ENCODE measurements around the gene FXYD4.
A peak's percentile ranks its signal among the peaks of the same experiment; 100 is the strongest.

The FXYD4 gene

GRCh38 chr10:43409385-43410109 is 38.1 kb downstream of the FXYD4 start:
- peak overlapping the region; percentile 92 for H3K4me3 ChIP-seq (replicated peaks; ENCODE audit: low read depth, low read length)
- DNase-seq (ENCODE audit: extremely low read depth, insufficient read length): peak; percentile 53
- no peak for TF ChIP-seq CTCF (IDR thresholded peaks at IDR 0.05; ENCODE audit: insufficient read depth, low read length, poor library complexity, severe bottlenecking)
- H3K36me3 ChIP-seq (ENCODE audit: control insufficient read depth, insufficient read depth, low read length): no peaks in the 10 kb centered on the region; the same call in 1 of the 2 replicates
- no peaks in the 10 kb centered on the region for H3K27me3 ChIP-seq (replicated peaks; ENCODE audit: control insufficient read depth, insufficient read depth, low read length)

GRCh38 chr10:43410345-43410744 is 38.9 kb downstream of the FXYD4 start:
- no peaks in the 10 kb centered on the region for H3K27me3 ChIP-seq (replicated peaks; ENCODE audit: control insufficient read depth, insufficient read depth, low read length)
- no peaks in the 10 kb centered on the region; the same call in 1 of the 2 replicates for H3K36me3 ChIP-seq (ENCODE audit: control insufficient read depth, insufficient read depth, low read length)
- H3K4me3 ChIP-seq (replicated peaks; ENCODE audit: low read depth, low read length): peak overlapping the region; percentile 92
- TF ChIP-seq CTCF (IDR thresholded peaks at IDR 0.05; ENCODE audit: insufficient read depth, low read length, poor library complexity, severe bottlenecking): no peak
- no peak for DNase-seq (ENCODE audit: extremely low read depth, insufficient read length)

DNA sequence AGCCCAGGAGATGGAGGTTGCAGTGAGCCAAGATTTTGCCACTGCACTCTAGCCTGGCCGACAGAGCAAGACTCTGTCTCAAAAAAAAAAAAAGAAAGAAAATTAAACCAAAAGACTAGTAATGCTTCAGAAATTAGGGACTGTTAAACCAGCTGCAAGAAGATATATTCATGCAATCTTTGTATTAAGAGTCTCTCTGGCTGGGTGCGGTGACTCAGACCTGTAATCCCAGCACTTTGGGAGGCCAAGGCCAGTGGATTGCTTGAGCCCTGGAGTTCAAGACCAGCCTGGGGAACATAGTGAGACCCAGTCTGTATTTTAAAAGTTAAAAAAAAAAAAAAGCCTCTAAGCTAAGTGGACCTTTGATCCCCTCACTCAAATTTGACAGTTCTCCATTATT is 40.1 kb downstream of the FXYD4 start:
- Histone ChIP-seq H3K4me3 (replicated peaks; ENCODE audit: low read depth, low read length) (no peak overlapping the region), H3K36me3 (ENCODE audit: control insufficient read depth, insufficient read depth, low read length) (no peaks in the 10 kb centered on the region), H3K27me3 (replicated peaks; ENCODE audit: control insufficient read depth, insufficient read depth, low read length) (no peaks in the 10 kb centered on the region)
- DNase-seq (ENCODE audit: extremely low read depth, insufficient read length): no peak
- no peak for TF ChIP-seq CTCF (IDR thresholded peaks at IDR 0.05; ENCODE audit: insufficient read depth, low read length, poor library complexity, severe bottlenecking)

- Histone ChIP-seq H3K36me3 (ENCODE audit: control insufficient read depth, insufficient read depth, low read length) (no peaks in the 10 kb centered on the region), H3K27me3 (replicated peaks; ENCODE audit: control insufficient read depth, insufficient read depth, low read length) (no peaks in the 10 kb centered on the region), H3K4me3 (replicated peaks; ENCODE audit: low read depth, low read length) (no peak overlapping the region)
- no peak for TF ChIP-seq CTCF (IDR thresholded peaks at IDR 0.05; ENCODE audit: insufficient read depth, low read length, poor library complexity, severe bottlenecking)
- no peak for DNase-seq (ENCODE audit: extremely low read depth, insufficient read length)
Observed at GRCh38 chr10:43415544-43415943, 44.1 kb downstream of the FXYD4 start.

GRCh38 chr10:43417950-43418768 is 46.7 kb downstream of the FXYD4 start:
- Histone ChIP-seq H3K27me3 (replicated peaks; ENCODE audit: control insufficient read depth, insufficient read depth, low read length) (no peaks in the 10 kb centered on the region), H3K36me3 (ENCODE audit: control insufficient read depth, insufficient read depth, low read length) (no peaks in the 10 kb centered on the region), H3K4me3 (replicated peaks; ENCODE audit: low read depth, low read length) (no peak overlapping the region)
- DNase-seq (ENCODE audit: extremely low read depth, insufficient read length): peak; percentile 72
- no peak for TF ChIP-seq CTCF (IDR thresholded peaks at IDR 0.05; ENCODE audit: insufficient read depth, low read length, poor library complexity, severe bottlenecking)

Measured in GM06990 (cell line).